ENCODE results near the gene PNMA6E. TPM values are rescaled to one million over a fixed set of nuclear protein-coding genes. Genes with fewer than 3 reads are reported as not detected.

Gene PNMA6E
- total RNA-seq, 1 donor from 2014 or later = not detected

DNA sequence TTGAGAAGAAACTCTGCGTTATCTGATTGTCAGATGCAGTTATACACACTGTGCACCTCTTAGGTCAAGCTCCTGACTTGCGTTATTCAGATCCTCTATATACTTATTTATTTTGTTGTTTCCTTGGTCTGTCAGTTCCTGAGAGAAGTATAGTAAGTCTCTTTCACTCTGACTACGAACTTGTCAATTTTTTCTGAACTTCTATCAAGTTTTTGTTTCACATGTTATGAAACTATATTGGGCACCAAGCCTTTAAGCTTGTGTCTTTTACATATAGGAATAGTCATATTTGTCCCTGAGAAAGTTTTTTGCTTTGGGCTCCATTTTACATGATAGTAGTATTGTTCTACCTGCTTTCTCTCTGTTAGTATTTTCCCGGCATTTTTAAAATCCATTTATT, 35.5 kb downstream of the PNMA6E start:
- ATAC-seq (no peak), DNase-seq (ENCODE audit: low spot score) (no peak)

DNA sequence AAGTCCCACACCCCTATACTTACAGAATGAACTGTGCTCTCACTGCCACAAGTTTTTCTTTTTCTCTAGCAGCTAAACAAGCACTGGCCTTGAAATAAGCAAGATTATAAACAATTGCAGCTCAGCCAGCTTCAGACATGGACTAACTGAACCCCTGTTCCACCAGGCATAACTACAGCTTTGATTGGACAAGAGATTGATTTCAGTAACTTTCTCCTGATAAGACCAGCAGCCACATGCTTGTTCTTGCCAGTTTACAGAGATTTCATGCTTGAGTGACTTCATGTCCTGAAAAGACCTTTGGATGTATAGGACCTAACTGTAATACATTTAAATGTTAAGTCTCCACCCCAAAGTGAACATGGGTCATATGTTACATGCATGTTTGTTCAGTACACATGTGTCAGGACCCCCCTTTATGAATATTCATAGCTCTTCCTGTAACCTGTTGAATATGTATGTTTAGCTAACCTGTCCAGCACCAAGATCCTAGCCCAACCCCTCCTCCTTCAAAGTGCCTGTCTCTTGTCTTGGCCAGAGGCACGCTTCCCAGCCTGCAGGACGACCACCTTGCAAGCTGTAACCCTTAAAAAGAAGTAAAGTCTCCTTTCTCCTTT, 39.3 kb downstream of the PNMA6E start:
- ATAC-seq = peak; percentile 51

DNA sequence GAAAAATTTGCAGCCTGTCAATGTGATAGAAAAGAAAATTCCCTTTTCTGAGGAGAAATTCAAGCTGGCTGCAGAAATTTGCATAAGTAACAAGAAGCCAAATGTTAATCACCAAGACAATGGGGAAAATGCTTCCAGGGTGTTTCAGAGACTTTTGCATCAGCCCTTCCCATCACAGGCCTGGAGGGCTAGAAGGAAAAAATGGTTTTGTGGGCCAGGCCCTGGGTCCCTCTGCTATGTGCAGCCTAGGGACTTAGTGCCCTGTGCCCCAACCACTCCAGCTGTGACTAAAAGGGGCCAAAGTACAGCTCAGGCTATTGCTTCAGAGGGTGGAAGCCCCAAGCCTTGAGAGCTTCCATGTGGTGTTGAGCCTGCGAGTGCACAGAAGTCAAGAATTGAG, 43.3 kb downstream of the PNMA6E start:
- ATAC-seq (peak; percentile 40), DNase-seq (ENCODE audit: low spot score) (no peak)

More for the DNA sequence above, 39.3 kb downstream of the PNMA6E start:
- DNase-seq (ENCODE audit: low spot score) = no peak

DNA sequence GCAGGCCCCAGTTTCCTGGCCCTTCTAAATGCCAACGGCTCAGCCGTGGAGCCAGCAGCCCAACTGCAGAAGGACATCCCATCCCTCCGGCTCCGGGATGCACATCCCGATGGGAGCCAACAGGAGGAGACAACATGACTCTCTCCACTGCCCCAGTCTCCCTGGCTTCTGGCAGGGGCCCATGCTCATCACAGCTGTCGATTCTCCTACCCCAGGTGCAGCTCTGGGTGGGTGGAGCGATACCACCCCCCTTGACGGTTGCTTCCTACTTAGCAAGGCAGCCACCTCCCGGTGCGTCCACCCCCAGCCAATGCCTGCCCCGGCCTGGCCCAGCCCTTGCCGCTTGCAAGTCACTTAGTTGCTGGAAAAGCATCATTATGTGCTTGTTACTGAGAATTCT, 47.7 kb downstream of the PNMA6E start:
- ATAC-seq = peak; percentile 52
- no peak for DNase-seq (ENCODE audit: low spot score)

DNA sequence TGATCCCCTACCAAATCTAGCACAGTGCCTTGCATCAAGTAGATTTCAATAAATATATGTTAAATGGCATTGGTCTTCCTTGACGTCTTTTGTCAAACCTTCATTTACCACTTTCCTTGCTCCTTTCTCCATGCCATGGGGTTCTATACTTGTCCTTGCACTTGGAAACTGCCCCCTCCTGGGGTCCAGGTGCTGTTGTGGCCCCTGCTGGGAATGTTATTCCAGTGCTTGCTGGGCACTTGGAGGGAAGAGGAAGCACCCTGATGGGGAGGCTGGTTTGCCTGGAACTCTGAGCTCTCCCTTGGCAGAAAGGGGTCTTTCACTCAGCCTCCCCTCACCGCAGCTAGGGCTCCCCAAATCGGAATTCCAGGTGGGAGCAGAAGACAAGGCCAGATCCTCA, 48.3 kb downstream of the PNMA6E start:
- DNase-seq (ENCODE audit: low spot score) = no peak
- no peak for ATAC-seq

DNA sequence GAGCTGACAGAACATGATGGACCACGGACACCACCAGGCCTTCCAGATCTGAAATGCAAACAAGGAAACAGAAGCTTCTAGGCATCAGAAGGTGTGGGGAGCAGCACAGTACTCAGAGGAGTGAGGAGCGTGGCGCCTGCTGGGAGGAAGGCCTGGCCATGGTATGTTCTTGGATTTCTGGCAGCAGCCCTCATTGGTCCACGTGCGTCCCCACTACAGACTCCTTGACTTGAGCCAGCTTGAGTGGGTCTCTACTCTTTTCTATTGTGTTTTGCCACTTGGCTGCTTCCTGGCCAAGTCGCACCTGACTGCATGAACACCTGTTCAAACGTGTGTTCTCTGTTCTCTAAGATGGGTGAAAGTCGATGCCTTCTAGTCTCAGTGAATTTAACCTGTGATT, 49.2 kb downstream of the PNMA6E start:
- DNase-seq (ENCODE audit: low spot score) = no peak
- no peak for ATAC-seq

DNA sequence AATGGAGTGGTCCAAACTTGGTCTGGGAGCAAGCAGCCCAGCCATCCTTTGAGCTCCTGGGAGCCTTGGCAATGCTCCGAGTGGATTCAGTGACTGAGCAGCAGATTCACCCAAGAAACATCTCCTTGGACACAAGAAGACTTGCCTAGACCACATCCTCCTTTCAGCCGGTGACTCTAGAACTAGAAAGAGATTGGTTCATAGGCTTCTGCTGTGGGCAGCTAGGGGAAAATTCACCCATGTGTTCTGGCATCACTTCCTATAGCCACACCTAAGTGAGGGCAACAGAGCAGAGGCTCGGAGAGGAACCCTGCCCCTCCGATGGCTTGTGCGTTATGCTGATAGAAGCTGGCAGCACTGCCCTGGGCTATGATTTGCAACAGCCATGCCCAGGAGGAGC, 51.2 kb downstream of the PNMA6E start:
- DNase-seq (ENCODE audit: low spot score) (no peak), ATAC-seq (no peak)

DNA sequence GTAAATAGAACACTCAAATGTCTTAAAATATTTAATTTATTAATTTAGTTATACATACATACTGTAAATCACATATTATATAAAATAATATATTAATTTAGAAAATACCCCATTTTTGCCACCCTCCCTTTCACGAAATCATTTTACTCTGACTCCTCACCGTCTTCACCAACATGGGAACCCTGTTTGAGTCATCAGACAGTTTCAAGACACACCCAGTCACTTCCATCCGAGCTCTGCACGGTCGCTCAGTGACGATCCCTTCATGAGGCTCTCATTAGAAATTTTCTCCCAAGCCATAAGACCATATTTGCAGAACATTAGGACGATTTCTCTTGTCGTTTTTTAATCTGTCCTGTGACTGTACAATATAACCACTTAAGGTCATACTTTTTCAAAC, 52.7 kb downstream of the PNMA6E start:
- ATAC-seq = no peak
- DNase-seq (ENCODE audit: low spot score) = no peak

DNA sequence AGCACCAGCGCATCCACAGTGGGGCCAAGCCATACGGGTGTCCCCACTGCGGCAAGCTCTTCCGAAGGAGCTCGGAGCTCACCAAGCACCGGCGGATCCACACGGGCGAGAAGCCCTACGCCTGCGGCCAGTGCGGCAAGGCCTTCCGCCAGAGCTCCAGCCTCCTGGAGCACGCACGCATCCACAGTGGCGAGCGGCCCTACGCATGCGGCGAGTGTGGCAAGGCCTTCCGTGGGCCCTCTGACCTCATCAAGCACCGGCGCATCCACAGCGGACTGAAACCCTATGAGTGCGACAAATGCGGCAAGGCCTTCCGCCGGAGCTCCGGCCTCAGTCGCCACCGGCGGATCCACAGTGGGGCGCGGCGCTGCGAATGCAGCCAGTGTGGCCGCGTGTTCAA, 53.6 kb downstream of the PNMA6E start:
- no peak for ATAC-seq
- no peak for DNase-seq (ENCODE audit: low spot score)

Other genes starting within 250 kb of the PNMA6E start
- gene MAGEA1, start 222.1 kb downstream of the PNMA6E start, total RNA-seq = not detected
- not detected for gene PNMA6F, start 79.6 kb downstream of the PNMA6E start, total RNA-seq
- 11.2 TPM for gene ZNF275, start 67.2 kb downstream of the PNMA6E start, total RNA-seq
- 0.45 TPM for gene ZFP92, start 10.1 kb upstream of the PNMA6E start, total RNA-seq
- 0.23 TPM for gene TREX2, start 44.7 kb upstream of the PNMA6E start, total RNA-seq
- gene HAUS7, start 69.2 kb upstream of the PNMA6E start, total RNA-seq = 11.2 TPM
- gene BGN, start 93.6 kb upstream of the PNMA6E start, total RNA-seq = 88.4 TPM
- not detected for gene ATP2B3, start 116.3 kb upstream of the PNMA6E start, total RNA-seq
- 8.7 TPM for gene CCNQ, start 197.8 kb upstream of the PNMA6E start, total RNA-seq
- 0.60 TPM for gene DUSP9, start 245.9 kb upstream of the PNMA6E start, total RNA-seq

Data from left lobe of liver (tissue), 2 donors.